AML-193 (cell line): ENCODE measurements around the gene ARHGAP5.

ENCODE experiments used
- DNase-seq, 2 experiments: peaks; one replicate each; lab custom pipeline; 2025; lab: John Stamatoyannopoulos, UW

ARHGAP5 gene

DNA sequence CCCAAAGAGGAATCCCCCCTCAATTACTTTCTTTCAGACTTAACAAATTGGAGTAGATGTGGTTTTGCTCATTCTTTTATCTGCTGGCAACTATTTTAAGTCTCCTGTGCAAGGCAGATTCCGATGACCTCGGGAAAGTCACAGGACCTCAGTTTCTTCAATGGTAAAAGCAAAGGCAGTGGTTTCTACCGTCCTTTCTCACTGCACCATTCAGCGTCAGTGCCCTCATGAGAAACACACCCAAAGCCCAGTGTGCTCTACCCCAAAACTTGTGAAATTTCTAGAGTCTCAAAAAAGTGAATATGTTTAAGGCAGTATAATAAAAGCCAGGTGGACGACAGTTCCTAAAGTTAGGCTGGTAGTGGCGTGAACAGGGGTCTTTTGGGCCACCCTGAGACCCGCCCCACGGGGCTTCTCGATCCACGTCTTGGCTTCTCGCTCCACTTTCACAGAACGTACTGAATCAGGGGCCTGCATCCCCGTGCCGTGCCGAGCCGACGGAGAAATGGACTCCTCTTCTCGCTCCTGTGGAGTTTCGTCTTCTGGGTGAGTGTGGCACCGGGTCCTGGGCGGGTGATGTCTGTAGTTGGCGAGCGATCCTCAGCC, 1.3 kb upstream of the ARHGAP5 start:
- DNase-seq = no peak

DNA sequence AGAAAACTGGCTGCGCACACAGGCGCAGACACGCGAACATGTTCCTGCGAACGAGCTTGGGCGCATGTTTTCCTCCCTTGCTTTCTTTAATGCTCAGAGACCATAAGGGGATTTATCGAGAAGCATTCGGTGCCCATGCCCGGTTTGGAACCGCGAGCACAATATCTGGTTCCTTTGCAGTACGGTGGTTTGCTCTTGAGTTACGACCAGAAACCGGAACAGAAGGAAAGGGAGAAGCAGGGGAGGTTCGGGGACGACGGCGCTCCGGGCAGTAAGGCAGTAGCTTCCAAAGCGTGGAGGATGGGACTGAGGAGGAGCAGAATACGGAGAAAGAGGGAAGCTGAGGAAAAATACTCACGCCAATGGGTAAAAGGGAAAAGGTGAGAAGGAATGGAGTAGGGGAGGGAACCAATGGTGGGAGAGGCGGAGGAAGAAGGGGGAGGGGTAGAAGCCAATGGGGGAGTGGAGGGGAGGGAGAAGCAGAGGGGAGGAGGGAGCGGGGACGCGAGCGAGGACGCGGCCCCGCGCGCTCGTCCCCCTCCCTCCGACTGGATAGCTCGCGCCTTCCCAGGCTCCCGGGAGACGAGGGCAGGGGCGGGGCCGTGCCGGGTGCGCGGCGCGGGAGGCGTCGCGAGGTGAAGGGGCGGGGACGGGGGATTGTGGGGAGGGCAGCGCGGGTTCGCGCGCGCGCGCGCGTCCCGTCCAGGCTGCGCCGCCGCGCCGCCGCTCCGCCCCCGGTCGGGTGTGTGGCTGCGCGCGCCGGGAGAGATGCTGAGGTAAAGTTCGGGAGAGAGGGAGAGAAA, 625 bp upstream of the ARHGAP5 start:
- no peak for DNase-seq

DNA sequence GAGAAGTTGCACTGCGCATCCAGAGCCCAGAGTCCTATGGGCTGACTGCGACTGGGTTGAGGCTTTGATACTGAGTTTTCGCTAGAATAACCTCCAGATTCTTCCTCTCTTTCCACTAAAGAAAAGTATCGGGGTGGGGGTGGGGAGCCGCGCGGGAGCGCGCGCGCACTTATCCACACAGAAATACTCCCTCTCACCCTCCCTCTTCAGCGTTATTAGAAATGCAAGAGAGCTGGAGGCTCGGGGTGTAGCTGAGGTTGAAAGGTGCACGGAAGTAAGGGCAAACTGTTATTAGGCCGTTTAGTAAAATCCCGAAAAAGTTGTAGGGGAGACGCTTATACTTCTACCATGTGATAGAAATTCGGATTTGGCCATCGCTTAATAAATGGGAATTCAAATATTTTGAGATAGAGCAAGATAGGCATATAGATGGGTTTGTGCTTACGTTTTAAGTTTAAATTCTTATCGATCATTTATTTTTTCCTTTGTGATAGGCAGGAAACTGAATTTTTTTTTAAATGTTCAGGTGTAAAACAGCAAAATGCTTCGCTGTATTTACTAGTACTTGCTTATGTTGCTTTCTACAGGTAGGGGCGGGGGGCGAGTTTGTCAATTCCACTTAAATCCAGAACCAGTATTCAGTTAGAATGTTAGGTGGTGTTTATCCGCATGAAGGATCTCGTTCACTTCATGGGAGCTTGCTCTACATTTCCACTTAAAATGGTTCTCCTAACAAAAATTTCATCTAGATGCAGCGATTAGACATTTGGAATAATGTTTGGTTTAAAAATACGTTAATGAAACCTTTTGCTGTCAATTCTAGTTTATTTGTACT, 1.1 kb downstream of the ARHGAP5 start:
- no peak for DNase-seq

DNA sequence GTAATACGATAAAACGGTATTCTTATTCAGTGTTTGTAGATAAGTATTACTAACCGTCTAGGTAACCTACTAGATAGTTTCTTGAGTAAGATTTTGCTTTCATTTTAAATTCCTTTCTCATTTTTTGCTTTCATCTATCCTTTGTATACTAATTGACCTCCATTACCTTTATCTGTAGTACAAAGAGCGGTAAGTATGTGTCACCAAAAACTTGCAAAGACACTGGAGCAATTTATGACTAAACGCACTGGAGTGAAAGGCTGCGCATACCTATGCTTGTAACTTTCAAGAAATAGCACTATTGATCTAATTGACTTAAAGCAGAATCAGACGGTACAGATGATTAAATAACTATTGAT, 1.7 kb downstream of the ARHGAP5 start:
- DNase-seq = no peak

DNA sequence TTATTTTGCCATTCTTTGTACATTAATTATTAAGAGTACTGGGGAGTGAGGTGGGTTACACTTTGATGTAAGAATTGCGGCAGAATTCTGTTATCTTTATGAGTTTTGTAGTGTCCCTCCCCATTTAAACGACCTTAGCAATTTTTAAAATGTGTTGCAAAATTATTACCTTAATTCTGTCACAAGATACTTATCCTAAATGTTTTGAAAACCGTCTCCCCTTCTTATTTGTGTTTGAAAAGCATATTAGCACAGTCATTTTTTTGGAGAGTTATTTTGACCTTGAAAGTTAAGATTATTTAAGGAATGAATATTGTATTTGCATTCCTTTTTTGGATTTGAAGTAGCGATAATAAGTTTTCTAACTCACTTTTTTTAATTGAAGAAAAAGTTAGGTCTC, 2.2 kb downstream of the ARHGAP5 start:
- no peak for DNase-seq

DNA sequence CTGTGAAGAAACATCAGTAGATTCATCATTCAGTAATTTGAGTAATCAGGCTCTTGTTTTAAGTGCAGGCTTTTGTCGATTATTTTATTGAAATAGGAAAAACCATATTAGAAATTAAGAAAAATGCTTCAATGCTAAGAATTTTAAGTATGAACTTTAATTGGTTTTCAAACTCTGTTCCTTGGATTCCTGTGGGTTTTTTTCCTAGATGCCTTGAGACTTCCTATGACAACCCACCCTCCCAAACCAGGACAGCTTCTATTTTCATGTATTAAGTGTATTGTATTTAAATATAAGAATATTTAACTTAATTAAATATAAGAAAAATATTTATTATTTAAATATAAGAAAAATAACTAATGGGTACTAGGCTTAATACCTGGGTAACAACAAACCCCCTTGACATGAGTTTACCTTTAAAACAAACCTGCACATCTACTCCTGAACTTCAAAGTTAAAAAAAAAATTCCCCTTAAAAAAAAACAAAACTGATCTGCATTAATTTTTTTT, 3.0 kb downstream of the ARHGAP5 start:
- DNase-seq = no peak

DNA sequence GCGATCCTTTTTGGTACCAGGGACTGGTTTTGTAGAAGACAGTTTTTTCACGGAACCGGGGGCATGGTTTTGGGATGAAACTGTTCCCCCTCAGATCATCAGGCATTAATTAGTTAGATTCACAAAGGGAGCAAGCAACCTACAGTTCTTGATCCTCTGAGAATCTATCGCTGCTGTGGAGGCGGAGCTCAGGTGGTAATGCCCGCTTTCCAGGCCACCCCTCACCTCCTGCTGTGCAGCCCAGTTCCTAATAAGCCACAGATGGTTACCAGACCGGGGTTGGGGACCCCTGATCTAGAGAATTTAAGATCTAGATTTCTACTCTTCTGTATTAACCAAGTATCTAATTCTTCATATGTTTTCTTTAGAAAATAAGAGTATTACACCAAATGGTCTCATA, 4.8 kb downstream of the ARHGAP5 start:
- no peak for DNase-seq

DNA sequence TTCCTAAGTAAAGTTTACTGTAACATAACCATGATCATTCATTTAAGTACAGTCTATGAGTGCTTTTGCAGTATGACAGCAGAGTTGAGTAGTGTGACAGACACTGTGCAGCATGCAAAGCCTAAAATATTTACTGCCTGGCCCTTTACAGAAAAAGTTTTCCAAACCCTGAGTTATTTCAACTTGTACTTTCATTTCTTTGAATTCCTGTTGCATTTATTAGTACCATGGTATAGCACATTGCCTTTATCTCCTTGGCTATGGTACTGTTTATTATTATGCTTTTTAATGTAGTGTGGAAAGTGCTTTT, 6.2 kb downstream of the ARHGAP5 start:
- DNase-seq = no peak

DNA sequence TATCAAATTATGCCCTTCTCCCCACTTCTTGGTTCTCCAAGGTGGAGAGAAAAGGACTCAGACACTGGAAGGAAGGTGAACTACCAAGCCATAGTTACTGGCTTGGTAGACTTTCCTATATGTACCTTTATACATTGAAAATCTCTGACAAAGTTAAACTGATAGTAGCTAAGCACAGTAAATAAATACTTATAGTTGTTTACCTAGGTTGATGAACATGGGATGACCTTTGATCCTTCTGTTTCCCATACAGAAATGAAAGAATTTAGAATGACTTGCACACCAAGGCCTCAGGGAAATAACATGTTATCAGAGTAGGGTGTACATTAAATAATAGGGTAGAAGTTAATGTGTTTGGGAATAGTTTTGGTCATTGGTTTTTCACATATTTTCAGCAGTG, 6.7 kb downstream of the ARHGAP5 start:
- no peak for DNase-seq

DNA sequence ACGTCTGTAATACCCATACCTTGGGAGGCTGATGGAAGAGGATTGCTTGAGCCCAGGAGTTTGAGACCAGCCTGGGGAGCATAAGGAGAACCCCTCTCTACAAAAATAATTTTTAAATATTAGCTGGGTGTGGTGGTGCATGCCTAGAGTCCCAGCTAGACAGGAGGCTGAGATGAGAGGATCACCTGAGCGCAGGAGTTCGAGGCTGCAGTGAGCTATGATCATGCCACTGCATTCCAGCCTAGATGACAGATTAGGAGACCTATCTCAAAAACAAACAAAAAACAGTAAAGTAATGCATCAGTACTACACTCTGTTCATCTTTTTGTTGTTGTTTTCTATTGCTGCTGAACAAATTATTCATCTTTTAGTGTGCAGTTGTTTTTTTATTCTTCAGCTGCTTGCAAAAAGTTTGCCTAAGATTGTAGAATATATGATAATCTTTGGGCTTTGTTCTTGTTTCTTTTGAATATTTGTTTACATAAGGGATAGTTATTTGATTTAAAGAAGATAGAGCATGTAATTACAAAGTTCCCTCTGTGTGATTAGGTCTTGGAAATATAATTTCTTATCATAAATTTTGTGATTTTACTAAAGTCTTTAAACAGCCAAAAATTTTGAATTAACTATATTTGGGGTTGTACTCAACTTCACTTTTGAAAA, 8.2 kb downstream of the ARHGAP5 start:
- DNase-seq = no peak

DNA sequence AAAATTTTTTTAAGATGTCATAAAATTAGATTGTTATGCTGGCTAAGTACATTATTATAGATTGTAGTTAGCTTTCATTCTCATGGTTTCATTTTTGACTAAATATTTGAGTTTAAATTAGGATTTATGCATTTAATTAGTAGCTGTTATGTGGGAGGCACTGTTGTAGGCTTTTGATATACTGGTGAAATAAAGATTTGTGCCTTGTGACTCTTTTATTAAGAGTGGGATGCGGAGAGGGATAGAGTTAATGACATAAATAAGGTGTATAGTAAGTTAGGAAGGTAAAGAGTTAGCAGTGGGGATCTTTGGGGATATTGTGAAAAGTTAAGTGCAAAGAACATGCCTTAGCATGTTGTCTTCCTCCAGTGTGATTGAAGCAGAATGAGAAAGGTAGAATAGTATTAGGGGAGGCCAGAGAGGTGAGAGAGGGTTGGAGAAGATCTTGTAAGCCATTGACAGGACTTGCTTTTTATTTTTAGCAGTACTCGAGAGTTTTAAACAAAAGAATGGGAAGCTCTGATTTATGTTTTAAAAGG, 8.8 kb downstream of the ARHGAP5 start:
- DNase-seq = no peak

DNA sequence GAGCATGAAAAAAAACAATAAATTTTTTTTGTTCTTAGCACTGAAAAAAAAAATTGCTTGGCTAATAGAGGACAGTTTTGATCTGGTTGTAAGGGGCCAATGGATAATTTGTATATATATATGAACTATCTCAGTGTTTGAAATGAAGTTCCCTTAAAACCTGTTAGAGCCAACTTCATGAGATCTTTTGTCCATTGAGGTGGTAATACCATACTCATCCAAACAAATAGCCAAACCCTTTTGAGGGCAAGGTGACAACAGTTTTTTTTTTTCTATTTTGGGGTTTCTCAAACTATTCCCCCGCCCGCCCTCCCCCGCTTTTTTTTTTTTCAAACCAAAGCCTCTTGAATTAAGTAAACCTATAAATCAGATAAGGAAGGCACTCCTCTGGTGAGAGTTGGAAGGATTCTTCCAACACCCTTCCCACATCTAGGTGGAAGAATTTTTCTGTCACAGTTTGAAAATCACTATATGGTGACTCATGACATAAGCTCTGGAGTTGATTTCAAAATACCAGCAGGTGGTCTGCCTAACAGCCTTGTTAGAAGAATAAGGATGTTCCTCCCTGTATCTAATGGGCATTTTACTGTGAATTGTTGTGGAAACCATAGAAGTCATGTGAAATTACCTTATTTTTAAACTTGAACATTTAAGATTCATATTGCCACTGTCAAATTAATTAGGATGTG, 10.2 kb downstream of the ARHGAP5 start:
- DNase-seq = no peak

DNA sequence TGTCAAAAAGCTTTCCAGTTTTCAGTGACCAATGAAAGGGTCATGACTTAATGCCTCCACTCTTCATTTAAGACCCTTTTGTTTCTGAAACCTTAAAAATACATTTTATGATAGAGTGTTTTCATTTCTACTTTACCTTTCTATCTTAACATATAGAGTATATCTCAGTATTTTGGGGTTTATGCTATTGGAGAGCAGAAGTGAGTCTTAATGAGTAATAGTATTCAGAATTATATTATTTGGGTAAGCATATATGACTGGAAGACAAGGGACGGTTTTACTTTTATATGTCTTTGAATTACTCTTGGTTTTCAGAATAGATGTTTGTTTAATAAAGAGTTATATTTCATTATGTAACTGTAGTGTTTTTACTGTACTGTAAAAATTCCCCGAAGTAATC, 10.8 kb downstream of the ARHGAP5 start:
- DNase-seq = no peak

DNA sequence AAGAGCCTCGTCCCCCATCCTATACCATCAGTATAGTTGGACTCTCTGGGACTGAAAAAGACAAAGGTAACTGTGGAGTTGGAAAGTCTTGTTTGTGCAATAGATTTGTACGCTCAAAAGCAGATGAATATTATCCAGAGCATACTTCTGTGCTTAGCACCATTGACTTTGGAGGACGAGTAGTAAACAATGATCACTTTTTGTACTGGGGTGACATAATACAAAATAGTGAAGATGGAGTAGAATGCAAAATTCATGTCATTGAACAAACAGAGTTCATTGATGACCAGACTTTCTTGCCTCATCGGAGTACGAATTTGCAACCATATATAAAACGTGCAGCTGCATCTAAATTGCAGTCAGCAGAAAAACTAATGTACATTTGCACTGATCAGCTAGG, 13.6 kb downstream of the ARHGAP5 start:
- DNase-seq = no peak

DNA sequence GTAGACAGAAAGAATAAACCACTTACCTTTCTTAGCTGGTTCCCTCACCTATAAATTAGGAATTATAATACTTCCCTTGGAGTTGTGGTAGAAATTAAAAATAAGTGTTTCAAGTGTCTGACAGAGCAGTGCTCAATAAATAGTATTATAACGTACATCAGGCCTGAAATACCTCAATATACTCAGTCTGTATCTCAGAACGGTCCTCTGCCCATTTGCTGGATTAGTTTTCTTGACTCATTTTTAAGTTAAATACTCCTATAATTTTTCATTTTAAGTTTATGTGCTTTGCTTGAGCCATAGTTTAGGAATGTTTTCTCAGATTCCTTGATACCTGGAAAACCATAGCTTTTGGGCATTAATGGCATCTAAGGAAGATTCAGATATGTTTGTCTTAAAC, 22.4 kb downstream of the ARHGAP5 start:
- no peak for DNase-seq

DNA sequence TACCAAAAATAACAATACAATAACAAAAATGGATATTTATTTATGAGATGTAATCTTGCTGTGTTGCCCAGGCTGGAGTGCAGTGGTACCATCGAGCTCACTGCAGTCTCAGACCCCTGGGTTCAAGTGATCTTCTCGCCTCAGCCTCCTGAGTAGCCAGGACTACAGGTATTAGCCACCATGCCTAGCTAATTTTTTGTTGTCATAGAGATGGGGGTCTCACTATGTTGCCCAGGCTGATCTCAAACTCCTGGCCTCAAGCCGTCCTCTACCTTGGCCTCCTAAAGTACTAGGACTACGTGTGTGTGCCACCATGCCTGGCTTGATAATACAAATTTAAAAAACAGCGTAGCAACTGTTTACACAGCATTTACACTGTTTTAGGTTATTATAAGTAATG, 23.1 kb downstream of the ARHGAP5 start:
- no peak for DNase-seq

DNA sequence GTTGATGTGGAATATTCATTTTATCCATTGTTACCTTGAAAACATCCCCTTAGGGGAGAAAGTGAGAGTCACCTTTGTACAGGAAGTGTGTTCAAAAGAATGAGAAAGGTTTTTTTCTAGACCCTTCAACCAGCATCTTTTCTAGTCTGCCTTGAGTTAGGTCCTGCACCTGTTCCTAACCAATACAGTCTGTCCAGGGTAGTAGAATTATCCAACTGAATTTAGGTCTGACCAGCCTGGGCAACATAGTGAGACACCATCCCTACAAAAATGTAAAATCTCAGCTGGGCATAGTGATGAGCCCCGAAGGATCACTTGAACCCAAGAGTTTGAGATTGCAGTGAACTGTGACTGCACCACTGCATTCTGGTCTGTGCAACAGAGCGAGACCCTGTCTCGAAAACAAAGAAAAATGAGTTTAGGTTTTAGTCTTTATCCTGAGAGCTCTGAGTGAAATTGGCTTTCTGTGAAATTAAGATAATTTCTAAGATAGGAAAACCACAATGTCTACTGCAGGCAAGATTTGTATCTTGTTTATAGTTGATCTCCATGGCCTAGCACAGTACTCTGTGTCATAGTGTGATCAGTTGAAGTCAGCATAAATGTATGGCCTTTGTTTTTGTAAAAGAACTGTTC, 25.2 kb downstream of the ARHGAP5 start:
- no peak for DNase-seq

DNA sequence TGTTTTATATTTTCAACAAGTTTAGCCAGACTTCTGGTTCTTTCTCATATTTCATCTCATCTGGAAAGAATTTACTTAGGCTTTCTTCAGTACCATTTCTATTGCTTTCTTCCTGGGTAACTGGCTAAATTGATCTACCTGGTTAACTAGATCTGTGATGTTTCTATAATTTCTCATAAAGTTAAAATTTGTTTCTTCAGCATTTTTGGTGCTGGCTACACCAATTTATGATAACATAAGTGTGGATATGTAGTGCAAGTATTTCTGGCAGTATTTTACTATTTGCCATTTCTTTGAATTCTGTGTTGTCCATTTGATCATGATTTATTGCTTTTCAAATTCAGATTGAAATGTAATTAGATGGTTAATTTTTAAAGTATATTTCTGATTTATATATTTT, 25.9 kb downstream of the ARHGAP5 start:
- DNase-seq = no peak

DNA sequence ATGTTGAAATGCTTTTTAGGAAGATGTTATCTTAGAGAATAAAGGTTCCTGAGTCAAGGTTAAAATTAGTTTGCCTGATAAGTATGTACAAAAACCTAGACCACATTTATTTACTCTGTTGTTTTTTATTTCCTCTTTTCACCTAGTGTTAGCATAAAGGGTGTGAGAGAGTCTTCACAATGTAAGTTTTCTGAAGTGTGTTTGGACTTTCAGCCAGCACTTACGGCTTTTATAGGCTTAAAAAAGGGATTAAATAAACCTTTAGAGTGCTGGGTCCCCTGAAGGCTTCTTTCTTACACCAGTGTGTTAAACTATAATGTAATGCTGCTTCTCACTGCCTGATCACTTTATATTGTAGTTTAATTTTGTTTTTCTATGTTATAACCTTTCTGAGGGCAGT, 27.2 kb downstream of the ARHGAP5 start:
- no peak for DNase-seq

DNA sequence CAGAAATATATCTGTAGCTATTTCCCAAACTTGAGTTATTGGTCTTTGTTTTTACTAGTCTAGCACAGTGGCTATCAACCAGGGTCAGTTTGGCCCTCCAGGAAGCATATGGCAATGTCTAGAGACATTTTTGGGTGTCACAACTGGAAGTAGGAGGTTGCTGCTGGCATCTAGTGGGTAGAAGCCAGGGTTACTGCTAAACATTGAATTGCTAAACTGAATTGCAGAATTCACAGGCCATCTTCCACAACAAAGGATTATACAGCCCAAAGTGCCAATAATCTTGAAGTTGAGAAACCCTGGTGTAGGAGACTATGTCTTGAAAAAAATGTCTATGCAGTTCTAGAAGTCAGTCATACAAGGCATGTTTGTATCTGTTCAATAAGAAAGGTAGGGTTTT, 27.7 kb downstream of the ARHGAP5 start:
- no peak for DNase-seq
